Gastroesophageal sphincter (tissue), 4 donors: ENCODE data around the gene PRKAG2. TPM values are rescaled to one million over a fixed set of nuclear protein-coding genes. Genes with fewer than 3 reads are reported as not detected.

ENCODE experiments used
- ATAC-seq: fragments of 150-250 bp; one replicate; pipeline ENCODE4 v1.9.1; 2016; ENCODE audit warnings: mild to moderate bottlenecking, moderate library complexity
- H3K27ac ChIP-seq, 4 donors: fragments of 200-600 bp; sonication (generic) in 3 of 4; 1 replicate in 3 of 4; 2 replicates in 1 of 4; pipeline ENCODE4 v1.5.1; 2016 to 2019
- H3K27me3 ChIP-seq: fragments of 200-600 bp; sonication (generic); one replicate; pipeline ENCODE4 v1.5.1; 2019
- H3K36me3 ChIP-seq, 2 donors: fragments of 200-600 bp; sonication (generic); one replicate each; pipeline ENCODE4 v1.5.1; 2019; ENCODE audit warnings: control low read depth in 1 of 2
- H3K4me1 ChIP-seq, 3 donors: fragments of 200-600 bp; sonication (generic); 1 replicate in 2 of 3; 2 replicates in 1 of 3; pipeline ENCODE4 v1.5.1; 2016 to 2019; ENCODE audit warnings: control low read depth in 2 of 3
- H3K4me3 ChIP-seq, 2 donors: fragments of 200-600 bp; sonication (generic); one replicate each; pipeline ENCODE4 v1.5.1; 2019; ENCODE audit warnings: mild to moderate bottlenecking in 1 of 2, moderate library complexity in 1 of 2
- H3K9me3 ChIP-seq, 3 donors: fragments of 200-600 bp; sonication (generic); one replicate each; pipeline ENCODE4 v1.5.1; 2017 to 2019; ENCODE audit warnings: control low read depth in 2 of 3
- CTCF ChIP-seq, 4 experiments: fragments of 200-600 bp in 2 of 4; fragments of 450-650 bp in 2 of 4; sonication (generic) in 1 of 4; IDR thresholded peaks; one replicate each; pipeline ENCODE4 v1.5.1; 2017 to 2019; ENCODE audit warnings: antibody characterized with exemption in 4 of 4, mild to moderate bottlenecking in 2 of 4, moderate library complexity in 2 of 4
- EP300 ChIP-seq: sonication (generic); formaldehyde crosslinking; IDR thresholded peaks from one replicate; pipeline ENCODE4 v1.6.1; 2017; ENCODE audit warnings: antibody characterized with exemption, mild to moderate bottlenecking
- POLR2A ChIP-seq, 2 donors: fragments of 450-650 bp; IDR thresholded peaks; one replicate each; pipeline ENCODE4 v1.6.1; 2017; ENCODE audit warnings: antibody characterized with exemption in 2 of 2, mild to moderate bottlenecking in 2 of 2, moderate library complexity in 1 of 2
- POLR2AphosphoS5 ChIP-seq: sonication (generic); formaldehyde crosslinking; IDR thresholded peaks from one replicate; pipeline ENCODE4 v1.6.1; 2017; ENCODE audit warnings: antibody characterized with exemption
- WGBS, 2 donors: methylation state at CpG; one replicate each; pipeline ENCODE4 v1.1.5; 2018; ENCODE audit warnings: low coverage in 1 of 2; 5-methylcytosine and 5-hydroxymethylcytosine counted together
- total RNA-seq, 4 donors: library from RNA; depleted of rRNA; stranded (reverse); fragments of >200 nt; gene quantifications; one replicate each; pipeline ENCODE4 v1.1.0, GENCODE V29; 2016

Gene PRKAG2
- total RNA-seq, 4 donors from 2014 or later: 48.9 to 89.0 (median 75.7) TPM

DNA sequence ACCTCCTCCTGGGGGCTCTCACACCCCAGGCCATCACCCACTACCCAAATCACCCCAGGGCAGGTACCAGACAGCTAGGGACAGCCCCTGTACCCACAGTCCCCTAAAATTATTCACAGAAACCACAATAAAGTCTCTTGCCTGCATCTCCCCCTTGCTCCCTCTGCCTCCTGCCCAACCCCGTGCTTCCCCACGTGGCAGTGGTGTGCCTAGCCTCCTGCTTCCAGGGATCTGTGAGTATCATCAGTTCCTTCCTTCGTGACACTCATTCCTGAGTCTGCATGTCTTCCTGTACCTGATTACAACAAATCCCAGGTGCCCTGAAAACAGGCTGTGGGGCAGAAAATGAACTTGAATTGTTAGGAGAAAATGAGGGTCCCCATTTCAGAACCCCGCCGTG is 61.5 kb downstream of the PRKAG2 start:
- Histone ChIP-seq H3K27ac (no peak overlapping the region), H3K4me1 (peaks cover 0 to 12% (median 0%) of the 10 kb centered on the region in 3 donors), H3K27me3 (no peaks in the 10 kb centered on the region), H3K4me3 (no peak overlapping the region), H3K36me3 (no peaks in the 10 kb centered on the region), H3K9me3 (no peaks in the 10 kb centered on the region)
- no peak for ATAC-seq
- no peak for TF ChIP-seq POLR2AphosphoS5
- no peak for TF ChIP-seq EP300
- TF ChIP-seq POLR2A (IDR thresholded peaks at IDR 0.05): no peak
- no peak for TF ChIP-seq CTCF (IDR thresholded peaks at IDR 0.05)
- 68% methylated on average over 5 of the region's 5 CpGs; no CpG with 5 or more reads in 1 of the 2 donors for WGBS, 2 donors

DNA sequence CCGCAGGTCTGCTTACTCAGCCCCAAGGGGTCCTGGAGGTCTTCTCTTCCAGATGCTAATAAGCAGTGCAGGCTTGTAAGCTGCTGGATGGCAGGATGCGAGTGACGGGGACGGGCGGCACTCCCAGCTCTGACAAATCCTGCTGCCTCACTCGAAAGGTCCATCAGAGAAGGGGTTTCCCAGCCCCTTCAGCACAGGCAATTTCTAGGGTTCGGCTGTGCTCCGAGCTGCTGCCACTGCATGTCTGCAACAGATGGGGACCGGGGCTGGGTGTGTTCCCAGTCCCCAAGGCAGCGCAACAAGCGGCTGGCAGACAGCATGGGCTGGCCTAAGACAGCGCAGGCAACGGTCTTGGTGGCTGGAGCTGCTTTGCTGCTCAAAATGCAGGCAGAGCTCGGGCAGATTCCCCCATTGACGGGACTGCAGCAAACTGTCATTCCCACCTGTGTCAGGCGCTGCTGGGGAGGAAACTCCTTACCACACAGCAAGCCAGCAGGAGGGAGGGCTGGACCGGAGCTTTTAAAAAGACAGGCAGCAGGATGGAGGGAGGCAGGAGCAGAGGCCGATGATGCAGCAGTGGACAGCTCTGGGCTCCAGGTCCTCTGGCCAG is 62.4 kb downstream of the PRKAG2 start:
- no peak overlapping the region for H3K4me3 ChIP-seq
- no peaks in the 10 kb centered on the region for H3K27me3 ChIP-seq
- WGBS, 2 donors: 78% methylated on average over 1 of the region's 18 CpGs; no CpG with 5 or more reads in 1 of the 2 donors
- ATAC-seq: no peak
- no peaks in the 10 kb centered on the region for H3K9me3 ChIP-seq
- TF ChIP-seq EP300: no peak
- TF ChIP-seq CTCF (IDR thresholded peaks at IDR 0.05): no peak
- TF ChIP-seq POLR2AphosphoS5: no peak
- TF ChIP-seq POLR2A (IDR thresholded peaks at IDR 0.05): no peak
- no peaks in the 10 kb centered on the region for H3K36me3 ChIP-seq
- no peak overlapping the region for H3K27ac ChIP-seq
- peaks cover 0 to 12% (median 0%) of the 10 kb centered on the region in 3 donors for H3K4me1 ChIP-seq

- no peak overlapping the region for H3K27ac ChIP-seq
- ATAC-seq: no peak
- H3K4me1 ChIP-seq: peaks cover 0 to 12% (median 0%) of the 10 kb centered on the region in 3 donors
- H3K4me3 ChIP-seq: no peak overlapping the region
- no peaks in the 10 kb centered on the region for H3K9me3 ChIP-seq
- H3K36me3 ChIP-seq: no peaks in the 10 kb centered on the region
- WGBS, 2 donors: 67 to 83% methylated on average over 3 to 4 of the region's 5 CpGs
- TF ChIP-seq EP300 (no peak), POLR2A (IDR thresholded peaks at IDR 0.05) (no peak), POLR2AphosphoS5 (no peak), CTCF (IDR thresholded peaks at IDR 0.05) (no peak)
- H3K27me3 ChIP-seq: no peaks in the 10 kb centered on the region
These were observed 62.9 kb downstream of the PRKAG2 start for GRCh38 chr7:151813997-151814396.

DNA sequence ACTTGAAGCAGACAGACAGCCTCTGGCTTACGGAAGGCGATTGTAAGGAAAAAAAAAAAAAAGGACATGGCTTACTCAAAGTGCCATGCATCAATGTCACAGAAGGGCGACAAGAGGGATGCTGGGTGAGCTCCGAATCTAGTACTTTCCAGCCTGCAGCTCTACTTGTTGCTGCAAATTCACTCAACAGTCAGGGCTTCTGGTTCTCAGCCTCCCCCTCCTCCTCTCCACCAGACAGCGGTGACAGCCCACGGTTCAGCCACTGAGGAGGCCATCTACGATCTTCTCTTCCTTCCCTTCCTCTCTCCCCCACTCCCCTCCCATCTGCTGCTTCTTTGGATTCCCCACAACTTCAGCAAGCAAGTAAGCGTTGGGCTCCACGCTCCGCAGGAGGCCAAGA is 63.5 kb downstream of the PRKAG2 start:
- WGBS, 2 donors: 65% methylated on average over 4 to 6 of the region's 10 CpGs
- Histone ChIP-seq H3K9me3 (no peaks in the 10 kb centered on the region), H3K27ac (no peak overlapping the region), H3K4me3 (no peak overlapping the region), H3K27me3 (no peaks in the 10 kb centered on the region), H3K4me1 (peaks cover 0 to 12% (median 0%) of the 10 kb centered on the region in 3 donors), H3K36me3 (no peaks in the 10 kb centered on the region)
- no peak for ATAC-seq
- TF ChIP-seq POLR2A (IDR thresholded peaks at IDR 0.05) (no peak), EP300 (no peak), POLR2AphosphoS5 (no peak), CTCF (IDR thresholded peaks at IDR 0.05) (no peak)

DNA sequence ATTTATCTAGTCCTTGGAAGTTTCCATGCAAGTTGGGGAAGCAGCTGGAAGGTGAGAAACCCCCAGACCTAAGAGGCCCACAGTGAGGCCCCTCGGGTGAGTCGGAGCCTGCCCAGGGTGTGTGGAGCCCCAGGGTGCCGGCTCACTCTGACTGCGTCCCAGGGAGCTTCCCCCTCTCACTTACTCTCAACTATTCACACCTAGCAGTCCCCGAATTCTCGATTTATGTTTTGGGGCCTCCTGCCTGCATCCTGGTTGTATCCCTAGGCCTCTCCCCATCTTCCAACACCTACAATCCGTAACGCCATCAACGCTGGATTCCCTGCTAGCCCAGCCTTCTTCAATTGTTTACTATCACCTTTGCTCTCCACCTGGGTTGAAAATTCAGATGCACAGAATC is 63.9 kb downstream of the PRKAG2 start:
- TF ChIP-seq POLR2AphosphoS5: no peak
- Histone ChIP-seq H3K4me1 (peaks cover 0 to 12% (median 0%) of the 10 kb centered on the region in 3 donors), H3K27me3 (no peaks in the 10 kb centered on the region), H3K27ac (no peak overlapping the region), H3K9me3 (no peaks in the 10 kb centered on the region), H3K4me3 (no peak overlapping the region), H3K36me3 (no peaks in the 10 kb centered on the region)
- WGBS, 2 donors: 64 to 78% methylated on average over 5 to 9 of the region's 9 CpGs
- ATAC-seq: no peak
